Measurements from ENCODE around the gene TNC.

GRCh38 chr9:115154617-115155016 lies 36.7 kb upstream of the TNC start:
- TF ChIP-seq POLR2A (IDR thresholded peaks at IDR 0.05; ENCODE audit: low read depth, low read length): no peak
- TF ChIP-seq POLR2AphosphoS5 (IDR thresholded peaks at IDR 0.05; ENCODE audit: low read depth, low read length): no peak
- TF ChIP-seq PAX5 (IDR thresholded peaks at IDR 0.05; ENCODE audit: insufficient read depth, low read length, severe bottlenecking): no peak
- no peak for TF ChIP-seq SPI1 (IDR thresholded peaks at IDR 0.05; ENCODE audit: low read depth, low read length)
- TF ChIP-seq TAF1 (IDR thresholded peaks at IDR 0.05; ENCODE audit: low read depth, low read length): no peak
- TF ChIP-seq POU2F2 (IDR thresholded peaks at IDR 0.05; ENCODE audit: low read depth, low read length): no peak
